Sigmoid colon (tissue), 4 donors: ENCODE data around the gene TCOF1.

ENCODE experiments used
- EP300 ChIP-seq, 4 donors: sonication (generic); formaldehyde crosslinking; IDR thresholded peaks; one replicate each; pipeline ENCODE4 v1.6.1; 2017; ENCODE audit warnings: antibody characterized with exemption in 4 of 4
- POLR2AphosphoS5 ChIP-seq, 4 donors: sonication (generic); formaldehyde crosslinking; IDR thresholded peaks; one replicate each; pipeline ENCODE4 v1.6.1; 2017; ENCODE audit warnings: antibody characterized with exemption in 4 of 4
- TF ChIP-seq, protein P1 (sequence below), 4 experiments: fragments of 450-650 bp in 3 of 4; fragments of 200-600 bp in 1 of 4; IDR thresholded peaks; one replicate each; pipeline ENCODE4 v1.5.1; 2016 to 2019; ENCODE audit warnings: antibody characterized with exemption in 4 of 4, mild to moderate bottlenecking in 3 of 4, moderate library complexity in 2 of 4

DNA sequence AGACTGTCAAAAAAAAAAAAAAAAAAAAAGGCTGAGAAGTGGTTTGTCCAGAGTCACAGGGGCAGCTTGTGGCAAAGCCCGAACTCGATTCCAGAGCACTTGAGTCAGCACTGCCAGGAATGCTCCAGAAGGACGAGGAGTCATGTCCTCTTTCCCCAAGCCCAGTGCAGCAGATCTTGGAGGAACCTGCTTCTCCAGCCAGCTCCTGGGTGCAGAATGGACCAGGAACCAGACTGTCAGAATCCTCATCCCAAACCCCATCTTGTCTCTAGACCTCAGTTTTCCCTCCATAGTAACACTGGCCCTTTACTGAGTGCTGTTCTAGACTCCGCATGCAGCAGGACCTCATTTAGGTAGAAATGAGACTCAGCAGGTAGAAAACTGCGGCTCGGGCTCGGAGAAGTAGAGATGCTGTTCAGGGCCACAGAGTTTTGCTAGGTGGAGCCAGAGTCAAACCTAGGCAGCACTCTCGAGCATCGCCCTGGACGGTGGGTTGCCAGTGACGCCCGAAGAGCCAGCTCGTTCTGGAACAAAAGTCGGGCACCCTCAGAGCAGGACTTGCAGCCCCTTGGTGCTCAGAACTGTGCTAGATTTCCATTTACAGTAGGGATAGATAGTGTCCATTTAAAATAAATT lies 39.8 kb downstream of the TCOF1 start:
- TF ChIP-seq, protein P1, sequence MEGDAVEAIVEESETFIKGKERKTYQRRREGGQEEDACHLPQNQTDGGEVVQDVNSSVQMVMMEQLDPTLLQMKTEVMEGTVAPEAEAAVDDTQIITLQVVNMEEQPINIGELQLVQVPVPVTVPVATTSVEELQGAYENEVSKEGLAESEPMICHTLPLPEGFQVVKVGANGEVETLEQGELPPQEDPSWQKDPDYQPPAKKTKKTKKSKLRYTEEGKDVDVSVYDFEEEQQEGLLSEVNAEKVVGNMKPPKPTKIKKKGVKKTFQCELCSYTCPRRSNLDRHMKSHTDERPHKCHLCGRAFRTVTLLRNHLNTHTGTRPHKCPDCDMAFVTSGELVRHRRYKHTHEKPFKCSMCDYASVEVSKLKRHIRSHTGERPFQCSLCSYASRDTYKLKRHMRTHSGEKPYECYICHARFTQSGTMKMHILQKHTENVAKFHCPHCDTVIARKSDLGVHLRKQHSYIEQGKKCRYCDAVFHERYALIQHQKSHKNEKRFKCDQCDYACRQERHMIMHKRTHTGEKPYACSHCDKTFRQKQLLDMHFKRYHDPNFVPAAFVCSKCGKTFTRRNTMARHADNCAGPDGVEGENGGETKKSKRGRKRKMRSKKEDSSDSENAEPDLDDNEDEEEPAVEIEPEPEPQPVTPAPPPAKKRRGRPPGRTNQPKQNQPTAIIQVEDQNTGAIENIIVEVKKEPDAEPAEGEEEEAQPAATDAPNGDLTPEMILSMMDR (IDR thresholded peaks at IDR 0.05): no peak
- TF ChIP-seq POLR2AphosphoS5 (IDR thresholded peaks at IDR 0.05): no peak
- no peak for TF ChIP-seq EP300 (IDR thresholded peaks at IDR 0.05)
